CD14-positive monocyte (primary cell): ENCODE data around the gene ZDHHC17. TPM values are rescaled to one million over a fixed set of nuclear protein-coding genes. Genes with fewer than 3 reads are reported as not detected.

ENCODE experiments used
- DNase-seq, 3 donors: peaks; one replicate each; pipeline ENCODE4 v3.0.0-alpha.2; 2011 to 2022
- H2AFZ ChIP-seq: 2 replicates; pipeline ENCODE4 v1.6.0; 2012; ENCODE audit warnings: mild to moderate bottlenecking, low read depth, low read length, inconsistent platforms; ENCODE audit not compliant: insufficient read depth, poor library complexity, severe bottlenecking
- H3K27ac ChIP-seq, 2 donors: 1 replicate in 1 of 2; 2 replicates in 1 of 2; pipeline ENCODE4 v1.5.1; 2012 to 2013; ENCODE audit warnings: low read length in 2 of 2, control low read depth in 1 of 2, inconsistent platforms in 1 of 2, low read depth in 1 of 2, mild to moderate bottlenecking in 1 of 2
- H3K27me3 ChIP-seq, 2 donors: one replicate each; pipeline versions ENCODE4 v1.6.0 to v1.6.1; 2011 to 2013; ENCODE audit warnings: low read length in 2 of 2; ENCODE audit not compliant: control insufficient read depth in 2 of 2, insufficient read depth in 2 of 2
- H3K36me3 ChIP-seq, 2 donors: replicated peaks in 1 of 2; 1 replicate in 1 of 2; 2 replicates in 1 of 2; pipeline versions ENCODE4 v1.5.1 to v1.6.1; 2012 to 2013; ENCODE audit warnings: low read length in 2 of 2, control low read depth in 1 of 2, inconsistent platforms in 1 of 2, mild to moderate bottlenecking in 1 of 2; ENCODE audit not compliant: insufficient read depth in 2 of 2, control insufficient read depth in 1 of 2
- H3K4me1 ChIP-seq, 2 donors: 1 replicate in 1 of 2; 2 replicates in 1 of 2; pipeline versions ENCODE4 v1.5.1 to v1.6.1; 2012 to 2013; ENCODE audit warnings: low read length in 2 of 2, control low read depth in 1 of 2, inconsistent platforms in 1 of 2, mild to moderate bottlenecking in 1 of 2, moderate library complexity in 1 of 2; ENCODE audit not compliant: insufficient read depth in 2 of 2, control insufficient read depth in 1 of 2
- H3K4me2 ChIP-seq: replicated peaks from 2 replicates; pipeline ENCODE3; 2012; ENCODE audit warnings: low read length, moderate library complexity, mild to moderate bottlenecking; ENCODE audit not compliant: poor library complexity, severe bottlenecking; ENCODE audit errors: extremely low read depth
- H3K4me3 ChIP-seq, 3 experiments: fragments of 200-600 bp in 1 of 3; sonication (generic) in 1 of 3; replicated peaks in 1 of 3; 1 replicate in 2 of 3; 2 replicates in 1 of 3; pipeline ENCODE4 v1.5.1; 2011 to 2013; ENCODE audit warnings: low read length in 3 of 3, mild to moderate bottlenecking in 3 of 3, control low read depth in 2 of 3, low read depth in 2 of 3, inconsistent platforms in 1 of 3, moderate library complexity in 1 of 3
- H3K79me2 ChIP-seq: 2 replicates; pipeline ENCODE4 v1.6.0; 2012; ENCODE audit warnings: mild to moderate bottlenecking, control low read depth, inconsistent platforms, low read length, moderate library complexity; ENCODE audit not compliant: insufficient read depth
- H3K9ac ChIP-seq: 2 replicates; pipeline ENCODE4 v1.6.0; 2017; ENCODE audit warnings: low read length, mild to moderate bottlenecking; ENCODE audit not compliant: insufficient read depth, poor library complexity, severe bottlenecking
- H3K9me3 ChIP-seq, 2 donors: replicated peaks in 1 of 2; 1 replicate in 1 of 2; 2 replicates in 1 of 2; pipeline versions ENCODE4 v1.5.1 to v1.6.1; 2012 to 2013; ENCODE audit warnings: low read length in 2 of 2, control low read depth in 1 of 2; ENCODE audit not compliant: control insufficient read depth in 1 of 2, insufficient read depth in 1 of 2
- H4K20me1 ChIP-seq: 2 replicates; pipeline ENCODE4 v1.6.0; 2012; ENCODE audit warnings: mild to moderate bottlenecking, low read length, control low read depth, moderate library complexity; ENCODE audit not compliant: insufficient read depth
- H3K27ac Mint-ChIP-seq, 7 donors: one replicate each; pipeline ENCODE4 v1.8.0; 2020; ENCODE audit warnings: mild to moderate bottlenecking in 7 of 7, mixed read lengths in 7 of 7, moderate library complexity in 6 of 7, inconsistent platforms in 2 of 7
- H3K27me3 Mint-ChIP-seq, 3 donors: one replicate each; pipeline ENCODE4 v1.8.0; 2021 to 2022; ENCODE audit warnings: low read depth in 3 of 3, mild to moderate bottlenecking in 3 of 3, mixed read lengths in 3 of 3, moderate library complexity in 3 of 3, inconsistent platforms in 1 of 3
- H3K36me3 Mint-ChIP-seq, 2 donors: one replicate each; pipeline ENCODE4 v1.8.0; 2020; ENCODE audit warnings: mixed read lengths in 2 of 2, inconsistent platforms in 1 of 2, mild to moderate bottlenecking in 1 of 2
- H3K4me1 Mint-ChIP-seq: one replicate; pipeline ENCODE4 v1.8.0; 2020; ENCODE audit warnings: mild to moderate bottlenecking, mixed read lengths
- H3K4me3 Mint-ChIP-seq, 2 donors: one replicate each; pipeline ENCODE4 v1.8.0; 2020; ENCODE audit warnings: mild to moderate bottlenecking in 2 of 2, mixed read lengths in 2 of 2, moderate library complexity in 1 of 2
- H3K9me3 Mint-ChIP-seq, 7 donors: one replicate each; pipeline ENCODE4 v1.8.0; 2020 to 2022; ENCODE audit warnings: mixed read lengths in 7 of 7, mild to moderate bottlenecking in 6 of 7, moderate library complexity in 6 of 7, inconsistent platforms in 2 of 7
- CTCF ChIP-seq: fragments of 200-600 bp; IDR thresholded peaks from one replicate; pipeline ENCODE4 v1.8.0; 2022; ENCODE audit warnings: antibody characterized with exemption, mild to moderate bottlenecking
- WGBS: methylation state at CpG from one replicate; pipeline ENCODE4 v1.1.5; 2013; ENCODE audit warnings: missing lambda C conversion rate; ENCODE audit not compliant: insufficient coverage; 5-methylcytosine and 5-hydroxymethylcytosine counted together
- intact Hi-C, 2 donors: fragments of 100-400 bp; cut with micrococcal nuclease; formaldehyde crosslinking; loops; one replicate each; pipeline versions ENCODE4 v1.15.0 to v1.15.1; 2023
- polyA plus RNA-seq, 3 donors: library from polyadenylated mRNA; depleted of rRNA in 1 of 3; unstranded in 2 of 3; stranded (reverse) in 1 of 3; fragments of 300-500 nt in 2 of 3; fragments of >200 nt in 1 of 3; fragmentation: Illumina TruSeq in 2 of 3; gene quantifications; 1 replicate in 2 of 3; 2 replicates in 1 of 3; pipeline ENCODE4 v1.2.3, GENCODE V29; 2012 to 2021

Gene ZDHHC17
- polyA plus RNA-seq, 3 donors: 4.6 to 31.4 (median 9.3) TPM

DNA sequence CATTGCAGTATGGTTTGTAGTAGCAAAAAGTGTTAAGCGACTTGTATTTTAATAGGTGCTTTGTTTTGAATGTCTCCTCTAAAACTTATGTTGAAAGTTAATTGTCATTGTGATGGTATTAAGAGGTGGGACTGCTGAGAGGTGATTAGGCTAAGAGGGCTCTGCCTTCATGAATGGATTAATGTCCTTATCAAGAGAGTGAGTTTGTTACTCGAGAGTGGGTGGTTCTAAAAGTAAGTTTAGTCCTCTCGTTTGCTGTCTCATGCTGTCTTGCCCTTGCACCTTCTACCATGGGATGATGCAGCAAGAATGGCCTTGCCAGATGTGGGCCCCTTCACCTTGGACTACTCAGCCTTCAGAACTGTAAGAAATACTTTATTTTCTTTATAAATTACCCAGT lies 17.4 kb downstream of the ZDHHC17 start:
- Histone ChIP-seq H2AFZ (no peak overlapping the region), H3K36me3 (peaks cover 0 to 26% of the 10 kb centered on the region in 2 donors), H3K27me3 (no peaks in the 10 kb centered on the region), H3K27ac (no peak overlapping the region), H3K4me2 (no peak overlapping the region), H3K4me1 (peaks cover 5 to 7% of the 10 kb centered on the region in 2 donors), H4K20me1 (peaks cover 41% of the 10 kb centered on the region), H3K9ac (no peak overlapping the region), H3K4me3 (no peak overlapping the region), H3K9me3 (peaks cover 17 to 20% of the 10 kb centered on the region in 2 donors), H3K79me2 (peaks cover 86% of the 10 kb centered on the region)
- no peak overlapping the region for H3K27ac Mint-ChIP-seq
- WGBS: 100% methylated on average over 3 of the region's 3 CpGs
- H3K9me3 Mint-ChIP-seq: peaks cover 16 to 29% (median 25%) of the 10 kb centered on the region in 7 donors
- no peak for TF ChIP-seq CTCF
- peaks cover 15% of the 10 kb centered on the region for H3K4me1 Mint-ChIP-seq
- H3K4me3 Mint-ChIP-seq: no peak overlapping the region
- H3K27me3 Mint-ChIP-seq: peaks cover 0 to 1% (median 0%) of the 10 kb centered on the region in 3 donors
- H3K36me3 Mint-ChIP-seq: peaks cover 19 to 32% of the 10 kb centered on the region in 2 donors
- intact Hi-C loops: loop anchor here in 1 of 2 donors (5.0 kb wide), 1 partner anchor 149 kb away; no protein-coding TSS in a partner anchor
- no peak for DNase-seq

GRCh38 chr12:76782526-76782925 lies 18.6 kb downstream of the ZDHHC17 start:
- H3K36me3 ChIP-seq: peaks cover 0 to 26% of the 10 kb centered on the region in 2 donors
- Mint-ChIP-seq H3K4me3 (no peak overlapping the region), H3K36me3 (peaks cover 19 to 32% of the 10 kb centered on the region in 2 donors), H3K4me1 (peaks cover 10% of the 10 kb centered on the region), H3K27ac (peak overlapping the region in 1 of 7 donors; percentile 48), H3K9me3 (peaks cover 16 to 29% (median 24%) of the 10 kb centered on the region in 7 donors), H3K27me3 (peaks cover 0 to 1% (median 0%) of the 10 kb centered on the region in 3 donors)
- peaks cover 39% of the 10 kb centered on the region for H4K20me1 ChIP-seq
- 83% methylated on average over 1 of the region's 2 CpGs for WGBS
- H3K27ac ChIP-seq: no peak overlapping the region
- H3K27me3 ChIP-seq: no peaks in the 10 kb centered on the region
- peaks cover 3 to 5% of the 10 kb centered on the region in 2 donors for H3K4me1 ChIP-seq
- peaks cover 86% of the 10 kb centered on the region for H3K79me2 ChIP-seq
- no peak overlapping the region for H2AFZ ChIP-seq
- H3K4me3 ChIP-seq: no peak overlapping the region
- TF ChIP-seq CTCF: no peak
- intact Hi-C loops: loop anchor here in 1 of 2 donors (5.0 kb wide), 1 partner anchor 150 kb away; no protein-coding TSS in a partner anchor
- no peak overlapping the region for H3K4me2 ChIP-seq
- peaks cover 17 to 20% of the 10 kb centered on the region in 2 donors for H3K9me3 ChIP-seq
- DNase-seq: no peak
- H3K9ac ChIP-seq: no peak overlapping the region
